Upper lobe of right lung (tissue), 1 donor: ENCODE data around the gene LARGE1. TPM values are rescaled to one million over a fixed set of nuclear protein-coding genes. Genes with fewer than 3 reads are reported as not detected.
A peak's percentile ranks its signal among the peaks of the same experiment; 100 is the strongest.

ENCODE experiments used
- ATAC-seq: fragments of 200-7000 bp; cut with Tn5 transposase; one replicate; pipeline ENCODE4 v1.9.1; 2020; ENCODE audit warnings: mild to moderate bottlenecking, moderate library complexity
- DNase-seq: peaks from one replicate; pipeline ENCODE4 v3.0.0-alpha.2; 2020
- H3K27ac ChIP-seq: fragments of 200-600 bp; one replicate; pipeline ENCODE4 v1.8.0; 2022
- H3K27me3 ChIP-seq: fragments of 200-600 bp; one replicate; pipeline ENCODE4 v1.8.0; 2022; ENCODE audit warnings: mild to moderate bottlenecking
- H3K36me3 ChIP-seq: fragments of 200-600 bp; one replicate; pipeline ENCODE4 v1.8.0; 2022
- H3K4me1 ChIP-seq: fragments of 200-600 bp; one replicate; pipeline ENCODE4 v1.8.0; 2022
- H3K4me3 ChIP-seq: fragments of 200-600 bp; one replicate; pipeline ENCODE4 v1.8.0; 2022; ENCODE audit warnings: mild to moderate bottlenecking
- H3K9me3 ChIP-seq: fragments of 200-600 bp; one replicate; pipeline ENCODE4 v1.8.0; 2022
- intact Hi-C: fragments of 100-400 bp; cut with DNase I; formaldehyde crosslinking; loops from one replicate; pipeline ENCODE4 v1.11.0; 2022
- total RNA-seq: library from RNA; stranded (reverse); fragmentation: NEBNext Ultra II Directional; extraction: Animal tissue kit (Norgen Biotek cat#: 25700); gene quantifications from one replicate; pipeline ENCODE4 v1.2.1, GENCODE V29; 2021
- TF ChIP-seq, protein P1 (sequence below): fragments of 200-600 bp; IDR thresholded peaks from one replicate; pipeline ENCODE4 v1.8.0; 2022; ENCODE audit warnings: antibody characterized with exemption
- donor health status: DM: no; HTN: yes; CAD: no; lungs with severe emphysema.

Gene LARGE1
- total RNA-seq, 1 donor from 2014 or later, result 33.5 TPM

DNA sequence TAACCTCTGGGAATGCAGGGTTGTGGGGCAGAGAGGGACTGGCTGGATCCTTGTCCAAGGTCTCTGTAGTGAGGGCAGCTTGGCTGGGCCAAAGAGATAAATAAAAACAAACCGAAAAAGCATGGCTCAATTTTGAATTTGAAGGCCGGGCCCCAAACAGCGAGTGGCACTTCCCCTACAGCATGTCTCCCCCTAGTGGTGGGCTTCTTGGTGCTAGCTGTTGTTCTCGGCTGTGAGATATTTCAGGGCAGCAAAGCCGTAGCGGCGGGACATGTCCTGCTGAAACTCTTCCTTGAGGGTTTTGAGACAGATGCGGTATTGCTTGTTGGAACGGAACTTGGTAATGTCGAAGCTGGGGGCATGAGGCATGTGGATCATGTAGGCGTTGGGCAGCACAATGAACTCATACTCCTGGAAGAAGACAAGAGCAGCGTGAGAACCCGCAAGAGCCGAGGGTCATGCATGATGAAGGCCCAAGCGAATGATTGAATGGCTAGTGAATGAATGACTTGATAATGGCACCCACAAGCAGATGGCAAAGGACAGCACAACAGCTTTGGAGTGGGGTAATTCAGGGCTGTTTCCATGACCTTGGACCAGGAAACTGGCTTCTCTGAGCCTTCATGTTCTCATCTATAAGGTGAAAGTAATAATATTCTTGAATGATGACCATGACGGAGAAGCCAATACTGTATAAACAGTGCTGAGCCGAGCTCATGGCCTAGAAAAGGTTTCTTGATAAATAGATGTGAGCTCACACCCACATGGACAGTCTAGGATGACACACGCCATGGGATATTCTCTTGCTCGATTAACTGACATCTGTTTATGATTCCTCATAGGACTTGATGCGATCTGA is 645.8 kb downstream of the LARGE1 start:
- DNase-seq (no peak), ATAC-seq (no peak)
- H3K36me3 ChIP-seq, result peaks cover 14% of the 10 kb centered on the region
- no peak overlapping the region for H3K27ac ChIP-seq
- no peaks in the 10 kb centered on the region for H3K9me3 ChIP-seq
- H3K27me3 ChIP-seq, result no peaks in the 10 kb centered on the region
- H3K4me1 ChIP-seq, result no peaks in the 10 kb centered on the region
- intact Hi-C loops, result no loop called here
- TF ChIP-seq, protein P1, sequence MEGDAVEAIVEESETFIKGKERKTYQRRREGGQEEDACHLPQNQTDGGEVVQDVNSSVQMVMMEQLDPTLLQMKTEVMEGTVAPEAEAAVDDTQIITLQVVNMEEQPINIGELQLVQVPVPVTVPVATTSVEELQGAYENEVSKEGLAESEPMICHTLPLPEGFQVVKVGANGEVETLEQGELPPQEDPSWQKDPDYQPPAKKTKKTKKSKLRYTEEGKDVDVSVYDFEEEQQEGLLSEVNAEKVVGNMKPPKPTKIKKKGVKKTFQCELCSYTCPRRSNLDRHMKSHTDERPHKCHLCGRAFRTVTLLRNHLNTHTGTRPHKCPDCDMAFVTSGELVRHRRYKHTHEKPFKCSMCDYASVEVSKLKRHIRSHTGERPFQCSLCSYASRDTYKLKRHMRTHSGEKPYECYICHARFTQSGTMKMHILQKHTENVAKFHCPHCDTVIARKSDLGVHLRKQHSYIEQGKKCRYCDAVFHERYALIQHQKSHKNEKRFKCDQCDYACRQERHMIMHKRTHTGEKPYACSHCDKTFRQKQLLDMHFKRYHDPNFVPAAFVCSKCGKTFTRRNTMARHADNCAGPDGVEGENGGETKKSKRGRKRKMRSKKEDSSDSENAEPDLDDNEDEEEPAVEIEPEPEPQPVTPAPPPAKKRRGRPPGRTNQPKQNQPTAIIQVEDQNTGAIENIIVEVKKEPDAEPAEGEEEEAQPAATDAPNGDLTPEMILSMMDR, result peak; percentile 25
- no peak overlapping the region for H3K4me3 ChIP-seq

DNA sequence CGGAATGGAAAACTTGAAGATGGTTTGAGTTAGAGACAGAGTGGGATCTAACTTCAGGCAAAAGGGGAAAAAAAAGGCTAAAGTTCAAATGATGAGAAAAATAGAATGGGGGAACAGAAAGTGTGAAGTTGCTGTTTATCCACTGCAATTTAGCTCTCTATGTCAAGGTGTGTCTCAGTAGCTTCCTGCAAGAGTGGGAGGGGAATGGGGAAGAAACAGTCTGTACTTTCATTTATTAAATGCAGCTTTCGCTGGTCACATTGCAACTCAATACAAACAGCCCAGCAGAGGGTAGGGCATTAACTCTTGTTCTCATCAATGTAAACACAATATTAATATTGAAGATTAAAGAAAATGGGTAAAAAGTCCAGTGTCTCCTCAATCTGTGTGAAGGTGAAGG is 647.4 kb downstream of the LARGE1 start:
- peaks cover 14% of the 10 kb centered on the region for H3K36me3 ChIP-seq
- no peak overlapping the region for H3K4me3 ChIP-seq
- no peaks in the 10 kb centered on the region for H3K9me3 ChIP-seq
- intact Hi-C loops, result no loop called here
- TF ChIP-seq, protein P1, result no peak
- H3K4me1 ChIP-seq, result no peaks in the 10 kb centered on the region
- no peaks in the 10 kb centered on the region for H3K27me3 ChIP-seq
- no peak overlapping the region for H3K27ac ChIP-seq
- ATAC-seq, result no peak
- DNase-seq, result no peak

- no peak for ATAC-seq
- H3K27ac ChIP-seq, result no peak overlapping the region
- no peak for DNase-seq
- H3K4me3 ChIP-seq, result no peak overlapping the region
- H3K27me3 ChIP-seq, result no peaks in the 10 kb centered on the region
- H3K4me1 ChIP-seq, result no peaks in the 10 kb centered on the region
- intact Hi-C loops, result no loop called here
- peaks cover 14% of the 10 kb centered on the region for H3K36me3 ChIP-seq
- H3K9me3 ChIP-seq, result no peaks in the 10 kb centered on the region
- TF ChIP-seq, protein P1, result no peak
These were observed 648.1 kb downstream of the LARGE1 start for GRCh38 chr22:33272180-33272579.

DNA sequence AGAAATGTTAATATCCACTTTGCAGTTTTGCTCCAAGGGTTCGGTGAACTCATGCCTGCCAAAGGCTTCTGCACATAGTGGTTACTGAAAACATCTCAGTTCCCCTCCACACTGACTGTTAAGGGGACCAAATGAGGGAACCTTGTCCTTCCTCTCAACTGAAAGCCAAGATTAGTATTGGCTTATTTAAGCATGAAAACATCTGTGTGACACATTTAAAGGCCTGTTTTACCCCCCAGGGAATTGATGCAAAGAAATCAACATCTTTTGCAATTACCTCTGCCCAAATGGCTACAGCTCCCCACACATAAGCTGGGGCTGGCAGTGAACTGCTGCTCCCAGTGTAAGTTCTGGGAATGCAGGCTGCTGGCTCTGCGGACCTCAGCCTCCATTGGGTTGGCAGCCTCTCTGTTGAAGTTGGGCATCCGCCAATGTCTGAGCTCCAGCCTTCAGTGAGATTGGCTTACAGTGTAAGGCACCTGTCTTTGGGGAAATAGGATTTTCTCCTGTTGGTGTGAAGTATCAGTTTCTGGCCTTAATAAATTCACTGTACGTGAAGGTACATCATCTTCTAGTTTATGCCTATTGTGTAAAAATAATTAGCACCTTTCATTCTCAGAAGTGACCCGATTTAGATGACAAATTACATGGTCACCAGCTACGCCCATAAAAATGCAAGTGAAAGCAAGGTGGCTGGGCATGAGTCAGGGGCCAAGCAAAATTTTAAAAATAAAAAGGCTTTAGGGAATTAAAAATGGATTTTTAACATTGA is 648.7 kb downstream of the LARGE1 start:
- Histone ChIP-seq H3K27ac (no peak overlapping the region), H3K4me3 (no peak overlapping the region), H3K4me1 (no peaks in the 10 kb centered on the region), H3K9me3 (no peaks in the 10 kb centered on the region), H3K27me3 (no peaks in the 10 kb centered on the region), H3K36me3 (peaks cover 9% of the 10 kb centered on the region)
- intact Hi-C loops, result no loop called here
- ATAC-seq (no peak), DNase-seq (no peak)
- TF ChIP-seq, protein P1, result no peak

DNA sequence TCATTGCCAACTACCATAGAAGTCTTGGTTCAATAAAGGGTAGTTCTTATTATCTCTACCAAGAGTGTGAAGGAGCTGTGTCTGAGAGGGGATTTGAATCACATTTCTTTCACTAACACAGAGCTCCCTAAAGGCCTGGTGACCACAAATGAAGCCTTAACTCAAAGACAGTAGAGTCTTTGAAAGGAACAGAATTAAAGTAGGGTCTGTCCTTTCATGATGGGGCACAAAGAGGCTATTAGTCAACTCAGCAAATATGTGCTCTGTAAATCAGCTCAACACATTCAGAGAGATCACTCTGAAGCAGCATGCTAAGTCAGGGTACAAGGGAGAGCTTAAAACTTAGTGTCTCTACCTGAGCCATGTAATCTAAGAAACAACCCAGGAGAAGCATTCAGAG is 649.7 kb downstream of the LARGE1 start:
- intact Hi-C loops, result no loop called here
- Histone ChIP-seq H3K9me3 (no peaks in the 10 kb centered on the region), H3K4me3 (no peak overlapping the region), H3K4me1 (no peaks in the 10 kb centered on the region), H3K27me3 (no peaks in the 10 kb centered on the region), H3K27ac (no peak overlapping the region), H3K36me3 (peaks cover 5% of the 10 kb centered on the region)
- TF ChIP-seq, protein P1, result no peak
- no peak for ATAC-seq
- DNase-seq, result no peak
